ENCODE results near the gene MINDY4.
"Not testable (repeated sequence)": the region's sequence is repeated elsewhere in the genome, so short reads cannot be mapped to it uniquely, and the experiment has no call there.

Gene MINDY4

GRCh38 chr7:30799976-30800661 lies 28.9 kb downstream of the MINDY4 start:
- H3K27ac ChIP-seq (ENCODE audit: low read depth, low read length), result no peak overlapping the region
- peaks cover 30 to 31% of the 10 kb centered on the region in 2 donors for H3K4me1 ChIP-seq (ENCODE audit: control insufficient read depth in 1 of 2, insufficient read depth in 2 of 2, low read length in 2 of 2)
- H3K9me3 ChIP-seq (ENCODE audit: control insufficient read depth in 1 of 2, low read length in 2 of 2), result no peaks in the 10 kb centered on the region
- H3K4me3 ChIP-seq (ENCODE audit: low read depth in 1 of 2, low read length in 2 of 2), result no peak overlapping the region
- no peak overlapping the region for H3K9ac ChIP-seq (ENCODE audit: low read depth in 1 of 2, low read length in 2 of 2)
- H3K27me3 ChIP-seq (ENCODE audit: control insufficient read depth in 1 of 2, insufficient read depth in 2 of 2, low read length in 2 of 2), result no peaks in the 10 kb centered on the region
- H3K36me3 ChIP-seq (ENCODE audit: control insufficient read depth in 1 of 2, insufficient read depth in 2 of 2, low read length in 2 of 2), result no peaks in the 10 kb centered on the region

- H3K27ac ChIP-seq (ENCODE audit: low read depth, low read length), result no peak overlapping the region
- H3K9ac ChIP-seq (ENCODE audit: low read depth in 1 of 2, low read length in 2 of 2), result no peak overlapping the region
- no peak overlapping the region for H3K4me3 ChIP-seq (ENCODE audit: low read depth in 1 of 2, low read length in 2 of 2)
These were observed 29.6 kb downstream of the MINDY4 start for GRCh38 chr7:30800785-30801252.

DNA sequence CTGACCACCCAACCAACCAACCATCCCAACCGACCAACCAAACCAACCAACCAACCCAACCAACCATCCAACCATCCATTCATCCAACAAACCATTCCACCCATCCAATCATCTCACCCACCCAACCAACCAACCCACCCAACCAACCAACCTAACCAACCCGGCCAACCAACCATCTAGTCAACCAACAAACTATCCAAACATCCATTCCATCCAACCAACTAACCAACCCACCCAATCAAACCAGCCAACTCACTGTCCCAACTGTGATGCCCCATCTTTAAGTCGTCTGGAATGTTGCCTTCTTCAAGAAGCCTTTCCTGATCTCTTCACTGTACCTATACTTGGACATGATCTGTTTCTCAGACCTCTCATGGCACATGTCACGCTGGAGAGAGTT lies 31.6 kb downstream of the MINDY4 start:
- no peaks in the 10 kb centered on the region for H3K9me3 ChIP-seq (ENCODE audit: control insufficient read depth in 1 of 2, low read length in 2 of 2)
- no peak overlapping the region for H3K9ac ChIP-seq (ENCODE audit: low read depth in 1 of 2, low read length in 2 of 2)
- no peak overlapping the region for H3K4me3 ChIP-seq (ENCODE audit: low read depth in 1 of 2, low read length in 2 of 2)
- peaks cover 11 to 14% of the 10 kb centered on the region in 2 donors for H3K4me1 ChIP-seq (ENCODE audit: control insufficient read depth in 1 of 2, insufficient read depth in 2 of 2, low read length in 2 of 2)
- no peaks in the 10 kb centered on the region for H3K27me3 ChIP-seq (ENCODE audit: control insufficient read depth in 1 of 2, insufficient read depth in 2 of 2, low read length in 2 of 2)
- H3K36me3 ChIP-seq (ENCODE audit: control insufficient read depth in 1 of 2, insufficient read depth in 2 of 2, low read length in 2 of 2), result no peaks in the 10 kb centered on the region
- H3K27ac ChIP-seq (ENCODE audit: low read depth, low read length), result no peak overlapping the region

More at GRCh38 chr7:30800785-30801252, 29.6 kb downstream of the MINDY4 start:
- Histone ChIP-seq H3K4me1 (ENCODE audit: control insufficient read depth in 1 of 2, insufficient read depth in 2 of 2, low read length in 2 of 2) (peaks cover 24 to 26% of the 10 kb centered on the region in 2 donors), H3K9me3 (ENCODE audit: control insufficient read depth in 1 of 2, low read length in 2 of 2) (no peaks in the 10 kb centered on the region), H3K36me3 (ENCODE audit: control insufficient read depth in 1 of 2, insufficient read depth in 2 of 2, low read length in 2 of 2) (no peaks in the 10 kb centered on the region), H3K27me3 (ENCODE audit: control insufficient read depth in 1 of 2, insufficient read depth in 2 of 2, low read length in 2 of 2) (no peaks in the 10 kb centered on the region)

DNA sequence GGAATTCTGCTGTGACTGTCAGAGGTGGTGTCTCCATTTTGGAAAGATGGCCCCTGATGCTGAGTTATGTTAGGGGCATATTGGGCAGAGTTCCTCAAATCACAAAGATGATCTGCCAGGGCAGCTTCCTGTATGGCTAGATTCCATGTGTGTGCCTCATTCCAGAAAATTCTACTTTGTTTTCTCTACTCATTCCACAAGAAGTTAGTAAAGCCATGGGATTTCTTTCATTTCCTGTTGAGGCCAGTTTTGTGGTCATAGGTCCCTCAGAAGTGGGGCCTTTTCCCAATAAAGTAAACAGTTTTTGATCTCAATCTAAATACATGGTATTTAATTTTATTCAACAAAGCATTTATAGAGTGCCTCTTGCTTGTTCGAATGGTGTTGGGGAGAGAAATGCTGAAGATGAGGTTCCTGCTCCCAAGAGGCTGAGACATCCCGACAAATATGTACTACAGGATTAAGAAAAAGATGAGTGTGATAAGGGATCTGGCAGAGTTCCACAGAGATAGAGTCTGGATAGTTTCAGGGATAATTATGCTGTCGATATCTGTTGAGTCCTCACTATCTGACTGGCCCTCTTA lies 33.0 kb downstream of the MINDY4 start:
- Histone ChIP-seq H3K9me3 (ENCODE audit: control insufficient read depth in 1 of 2, low read length in 2 of 2) (no peaks in the 10 kb centered on the region), H3K9ac (ENCODE audit: low read depth in 1 of 2, low read length in 2 of 2) (no peak overlapping the region), H3K27ac (ENCODE audit: low read depth, low read length) (no peak overlapping the region)

DNA sequence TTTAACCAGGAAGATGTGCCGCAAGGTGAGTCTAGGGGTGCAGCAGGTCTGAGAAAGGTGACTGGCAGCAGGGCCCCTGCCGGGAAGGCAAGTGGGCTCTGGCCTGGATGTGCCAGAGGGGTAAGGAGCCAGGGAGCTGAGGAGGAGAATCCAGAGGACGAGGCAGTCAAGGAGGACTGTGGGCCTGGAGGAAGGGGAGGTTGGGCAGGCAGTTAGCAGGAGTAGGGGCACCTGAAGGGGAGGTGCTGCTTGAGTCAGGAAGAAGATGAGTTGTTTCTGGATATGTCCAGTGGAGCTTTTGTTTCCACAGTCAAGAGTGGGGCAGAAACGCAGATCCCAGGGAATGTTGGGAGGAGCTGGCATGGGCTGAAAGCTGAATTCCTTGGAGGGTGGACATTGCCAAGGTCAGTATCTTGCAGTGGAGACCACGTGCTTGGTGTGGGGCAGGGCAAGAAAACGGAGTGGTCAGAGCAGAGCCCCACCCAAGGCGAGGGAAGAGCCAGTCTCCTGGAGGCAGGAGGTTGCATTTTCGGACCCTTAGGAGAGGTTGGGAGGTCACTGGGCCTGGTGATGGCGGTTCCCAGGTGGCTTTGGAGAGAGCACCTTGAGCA lies 34.0 kb downstream of the MINDY4 start:
- Histone ChIP-seq H3K9me3 (ENCODE audit: control insufficient read depth in 1 of 2, low read length in 2 of 2) (no peaks in the 10 kb centered on the region), H3K27ac (ENCODE audit: low read depth, low read length) (no peak overlapping the region), H3K4me1 (ENCODE audit: control insufficient read depth in 1 of 2, insufficient read depth in 2 of 2, low read length in 2 of 2) (peaks cover 7 to 9% of the 10 kb centered on the region in 2 donors), H3K36me3 (ENCODE audit: control insufficient read depth in 1 of 2, insufficient read depth in 2 of 2, low read length in 2 of 2) (no peaks in the 10 kb centered on the region), H3K4me3 (ENCODE audit: low read depth in 1 of 2, low read length in 2 of 2) (no peak overlapping the region), H3K9ac (ENCODE audit: low read depth in 1 of 2, low read length in 2 of 2) (no peak overlapping the region), H3K27me3 (ENCODE audit: control insufficient read depth in 1 of 2, insufficient read depth in 2 of 2, low read length in 2 of 2) (no peaks in the 10 kb centered on the region)

More for the DNA sequence above, 33.0 kb downstream of the MINDY4 start:
- Histone ChIP-seq H3K4me1 (ENCODE audit: control insufficient read depth in 1 of 2, insufficient read depth in 2 of 2, low read length in 2 of 2) (peaks cover 7 to 9% of the 10 kb centered on the region in 2 donors), H3K27me3 (ENCODE audit: control insufficient read depth in 1 of 2, insufficient read depth in 2 of 2, low read length in 2 of 2) (no peaks in the 10 kb centered on the region), H3K36me3 (ENCODE audit: control insufficient read depth in 1 of 2, insufficient read depth in 2 of 2, low read length in 2 of 2) (no peaks in the 10 kb centered on the region), H3K4me3 (ENCODE audit: low read depth in 1 of 2, low read length in 2 of 2) (no peak overlapping the region)

DNA sequence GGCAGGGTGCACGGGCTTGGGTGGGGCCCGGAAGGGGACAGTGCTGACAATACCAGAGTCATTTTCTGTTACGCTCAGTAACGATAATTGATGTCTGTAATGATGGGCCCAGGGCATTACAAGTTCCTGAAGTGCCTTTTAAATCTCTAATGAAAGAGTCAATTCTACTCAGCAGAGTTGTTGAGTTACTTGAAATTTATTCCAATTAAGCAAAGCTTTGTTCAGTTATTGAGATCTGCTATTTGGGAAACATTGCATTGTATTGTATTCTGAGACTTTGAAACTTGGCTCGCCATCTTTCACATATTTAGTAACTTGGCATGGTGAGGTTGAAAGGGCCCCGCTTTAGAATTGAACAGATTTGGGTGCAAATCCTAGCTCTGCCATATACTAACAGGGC lies 34.7 kb downstream of the MINDY4 start:
- no peak overlapping the region for H3K4me3 ChIP-seq (ENCODE audit: low read depth in 1 of 2, low read length in 2 of 2)
- no peaks in the 10 kb centered on the region for H3K9me3 ChIP-seq (ENCODE audit: control insufficient read depth in 1 of 2, low read length in 2 of 2)
- peaks cover 7 to 9% of the 10 kb centered on the region in 2 donors for H3K4me1 ChIP-seq (ENCODE audit: control insufficient read depth in 1 of 2, insufficient read depth in 2 of 2, low read length in 2 of 2)
- no peak overlapping the region for H3K9ac ChIP-seq (ENCODE audit: low read depth in 1 of 2, low read length in 2 of 2)
- no peaks in the 10 kb centered on the region for H3K36me3 ChIP-seq (ENCODE audit: control insufficient read depth in 1 of 2, insufficient read depth in 2 of 2, low read length in 2 of 2)
- H3K27me3 ChIP-seq (ENCODE audit: control insufficient read depth in 1 of 2, insufficient read depth in 2 of 2, low read length in 2 of 2), result no peaks in the 10 kb centered on the region
- H3K27ac ChIP-seq (ENCODE audit: low read depth, low read length), result no peak overlapping the region

- H3K27ac ChIP-seq (ENCODE audit: low read depth, low read length); H3K9ac ChIP-seq (ENCODE audit: low read depth in 1 of 2, low read length in 2 of 2); H3K4me3 ChIP-seq (ENCODE audit: low read depth in 1 of 2, low read length in 2 of 2); H3K4me1 ChIP-seq (ENCODE audit: control insufficient read depth in 1 of 2, insufficient read depth in 2 of 2, low read length in 2 of 2); H3K27me3 ChIP-seq (ENCODE audit: control insufficient read depth in 1 of 2, insufficient read depth in 2 of 2, low read length in 2 of 2); H3K9me3 ChIP-seq (ENCODE audit: control insufficient read depth in 1 of 2, low read length in 2 of 2); H3K36me3 ChIP-seq (ENCODE audit: control insufficient read depth in 1 of 2, insufficient read depth in 2 of 2, low read length in 2 of 2): not testable (repeated sequence)
These were observed 36.3 kb downstream of the MINDY4 start for GRCh38 chr7:30807477-30807876.

- not testable (repeated sequence) for H3K9me3 ChIP-seq (ENCODE audit: control insufficient read depth in 1 of 2, low read length in 2 of 2); H3K4me3 ChIP-seq (ENCODE audit: low read depth in 1 of 2, low read length in 2 of 2); H3K36me3 ChIP-seq (ENCODE audit: control insufficient read depth in 1 of 2, insufficient read depth in 2 of 2, low read length in 2 of 2); H3K4me1 ChIP-seq (ENCODE audit: control insufficient read depth in 1 of 2, insufficient read depth in 2 of 2, low read length in 2 of 2); H3K9ac ChIP-seq (ENCODE audit: low read depth in 1 of 2, low read length in 2 of 2); H3K27ac ChIP-seq (ENCODE audit: low read depth, low read length); H3K27me3 ChIP-seq (ENCODE audit: control insufficient read depth in 1 of 2, insufficient read depth in 2 of 2, low read length in 2 of 2)
These were observed 36.7 kb downstream of the MINDY4 start for GRCh38 chr7:30807941-30808340.

GRCh38 chr7:30810986-30811385 lies 39.8 kb downstream of the MINDY4 start:
- Histone ChIP-seq H3K9me3 (ENCODE audit: control insufficient read depth in 1 of 2, low read length in 2 of 2) (no peaks in the 10 kb centered on the region), H3K4me3 (ENCODE audit: low read depth in 1 of 2, low read length in 2 of 2) (no peak overlapping the region), H3K4me1 (ENCODE audit: control insufficient read depth in 1 of 2, insufficient read depth in 2 of 2, low read length in 2 of 2) (peaks cover 5 to 7% of the 10 kb centered on the region in 2 donors)

DNA sequence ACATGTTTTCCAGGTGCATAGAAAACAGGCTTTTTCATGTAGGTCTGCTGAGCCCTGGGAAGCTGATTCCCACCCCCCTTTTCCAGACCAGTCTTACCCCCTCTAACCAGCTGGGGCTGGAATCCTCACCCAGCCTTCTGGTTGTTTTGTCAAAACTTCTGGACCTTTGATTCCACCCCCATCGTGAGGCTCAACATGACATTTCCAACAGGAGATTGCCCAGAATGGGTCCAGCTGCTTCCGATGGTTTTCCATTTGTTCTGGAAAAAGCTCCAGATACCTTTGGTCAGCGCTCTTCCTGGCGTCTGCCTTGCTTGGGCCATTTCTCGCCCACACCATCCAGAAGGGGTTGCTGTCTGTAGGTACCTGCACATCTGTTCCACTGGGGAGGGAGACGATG lies 41.5 kb downstream of the MINDY4 start:
- Histone ChIP-seq H3K27me3 (ENCODE audit: control insufficient read depth in 1 of 2, insufficient read depth in 2 of 2, low read length in 2 of 2) (no peaks in the 10 kb centered on the region), H3K36me3 (ENCODE audit: control insufficient read depth in 1 of 2, insufficient read depth in 2 of 2, low read length in 2 of 2) (no peaks in the 10 kb centered on the region), H3K4me3 (ENCODE audit: low read depth in 1 of 2, low read length in 2 of 2) (no peak overlapping the region), H3K9me3 (ENCODE audit: control insufficient read depth in 1 of 2, low read length in 2 of 2) (no peaks in the 10 kb centered on the region), H3K4me1 (ENCODE audit: control insufficient read depth in 1 of 2, insufficient read depth in 2 of 2, low read length in 2 of 2) (no peaks in the 10 kb centered on the region), H3K27ac (ENCODE audit: low read depth, low read length) (no peak overlapping the region), H3K9ac (ENCODE audit: low read depth in 1 of 2, low read length in 2 of 2) (no peak overlapping the region)

More at GRCh38 chr7:30810986-30811385, 39.8 kb downstream of the MINDY4 start:
- H3K27me3 ChIP-seq (ENCODE audit: control insufficient read depth in 1 of 2, insufficient read depth in 2 of 2, low read length in 2 of 2), result no peaks in the 10 kb centered on the region
- no peaks in the 10 kb centered on the region for H3K36me3 ChIP-seq (ENCODE audit: control insufficient read depth in 1 of 2, insufficient read depth in 2 of 2, low read length in 2 of 2)
- no peak overlapping the region for H3K9ac ChIP-seq (ENCODE audit: low read depth in 1 of 2, low read length in 2 of 2)
- no peak overlapping the region for H3K27ac ChIP-seq (ENCODE audit: low read depth, low read length)
